Inflammatory macrophage (primary cell): Measurements from ENCODE around the gene MRPL9.

ENCODE experiments used
- DNase-seq, 2 donors: peaks; one replicate each; pipeline ENCODE4 v3.0.0-alpha.2; 2020 to 2022
- total RNA-seq, 18 experiments: gene quantifications; one replicate each; lab custom pipeline; 2026; ENCODE audit warnings: mixed read lengths in 6 of 18, inconsistent platforms in 2 of 18; lab: John Stamatoyannopoulos, UW

MRPL9 gene
- total RNA-seq = 9.7 to 29.9 (median 21.1) reads per million in 18 experiments

- DNase-seq = peak; percentile 68 to 79
Measured at GRCh38 chr1:151762941-151763921, at the start of gene MRPL9. Gene MRPL9, minus strand, starts transcription at chr1:151763496. Its CDS starts 17 bp downstream, at chr1:151763479.

GRCh38 chr1:151811181-151811580 is 47.9 kb upstream of the MRPL9 start:
- no peak for DNase-seq

GRCh38 chr1:151809985-151810556 is 46.8 kb upstream of the MRPL9 start:
- no peak for DNase-seq

- peak in 1 of 2 donors; percentile 22 for DNase-seq
Measured at GRCh38 chr1:151809290-151809984, 46.1 kb upstream of the MRPL9 start.

- DNase-seq = peak; percentile 15 to 31
Measured at GRCh38 chr1:151807766-151808165, 44.5 kb upstream of the MRPL9 start.

- no peak for DNase-seq
Measured at GRCh38 chr1:151807131-151807530, 43.8 kb upstream of the MRPL9 start.

GRCh38 chr1:151806170-151806569 is 42.9 kb upstream of the MRPL9 start:
- no peak for DNase-seq

- DNase-seq = no peak
Measured at GRCh38 chr1:151805066-151805820, 41.9 kb upstream of the MRPL9 start, which contains the start of gene LINGO4. Gene LINGO4, minus strand, starts transcription at chr1:151805419. Its CDS starts 2,715 bp downstream, at chr1:151802704.

- no peak for DNase-seq
Measured at GRCh38 chr1:151803915-151804314, 40.6 kb upstream of the MRPL9 start.

GRCh38 chr1:151803164-151803563 is 39.9 kb upstream of the MRPL9 start:
- DNase-seq = no peak

- no peak for DNase-seq
Measured at GRCh38 chr1:151802372-151802771, 39.1 kb upstream of the MRPL9 start.

- no peak for DNase-seq
Measured at GRCh38 chr1:151801846-151802245, 38.5 kb upstream of the MRPL9 start.

- DNase-seq = no peak
Measured at GRCh38 chr1:151801310-151801820, 38.1 kb upstream of the MRPL9 start.

GRCh38 chr1:151800830-151801229 is 37.5 kb upstream of the MRPL9 start:
- DNase-seq = no peak

- no peak for DNase-seq
Measured at GRCh38 chr1:151799179-151800022, 36.1 kb upstream of the MRPL9 start.

- no peak for DNase-seq
Measured at GRCh38 chr1:151798571-151798970, 35.3 kb upstream of the MRPL9 start.

GRCh38 chr1:151790940-151791651 is 27.8 kb upstream of the MRPL9 start:
- peak in 1 of 2 donors; percentile 17 for DNase-seq

- peak; percentile 99 for DNase-seq
Measured at GRCh38 chr1:151790071-151790939, 27.0 kb upstream of the MRPL9 start, which contains the start of gene TDRKH. Gene TDRKH, minus strand, starts transcription at chr1:151790500. Its CDS starts 7,478 bp downstream, at chr1:151783022.

GRCh38 chr1:151787689-151788088 is 24.4 kb upstream of the MRPL9 start:
- DNase-seq = no peak
